Measurements from ENCODE around the gene DALRD3. TPM values are rescaled to one million over a fixed set of nuclear protein-coding genes. Genes with fewer than 3 reads are reported as not detected.

Gene DALRD3
- total RNA-seq, 1 donor from 2014 or later, result 19.0 TPM

DNA sequence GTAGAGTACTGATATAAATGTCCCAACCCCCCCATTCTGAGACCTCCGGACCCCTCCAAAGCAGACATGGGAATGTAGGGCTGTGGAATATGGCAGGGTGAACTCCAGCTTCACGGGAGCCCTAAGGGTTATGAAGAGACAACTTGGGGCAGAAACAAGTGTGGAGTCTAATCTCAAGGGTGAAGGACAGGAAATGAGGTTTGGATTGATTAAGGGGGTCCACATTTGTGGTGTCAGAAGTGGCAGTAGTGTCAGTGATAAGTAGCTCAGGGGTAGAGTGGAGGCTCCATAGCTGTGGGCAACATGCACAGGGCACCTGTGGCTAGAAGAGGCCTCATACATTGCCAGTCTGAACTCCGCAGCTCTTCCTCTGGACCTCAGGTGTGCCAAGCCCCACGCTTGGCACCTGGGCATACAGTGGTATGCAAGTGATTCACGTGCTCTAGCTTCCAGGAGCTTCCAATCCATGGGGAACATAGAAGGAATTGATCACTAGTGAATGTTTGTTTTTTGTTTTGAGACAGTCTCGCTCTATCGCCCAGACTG is 32.5 kb downstream of the DALRD3 start:
- Histone ChIP-seq H3K27me3 (no peaks in the 10 kb centered on the region), H3K4me3 (no peak overlapping the region), H3K36me3 (peaks cover 50% of the 10 kb centered on the region), H3K27ac (no peak overlapping the region), H3K9me3 (no peaks in the 10 kb centered on the region), H3K4me1 (peaks cover 11% of the 10 kb centered on the region)
- intact Hi-C loops (cut with DNase I), result no loop called here
- peak; percentile 3 for DNase-seq
- ATAC-seq, result no peak
- TF ChIP-seq, protein P1, sequence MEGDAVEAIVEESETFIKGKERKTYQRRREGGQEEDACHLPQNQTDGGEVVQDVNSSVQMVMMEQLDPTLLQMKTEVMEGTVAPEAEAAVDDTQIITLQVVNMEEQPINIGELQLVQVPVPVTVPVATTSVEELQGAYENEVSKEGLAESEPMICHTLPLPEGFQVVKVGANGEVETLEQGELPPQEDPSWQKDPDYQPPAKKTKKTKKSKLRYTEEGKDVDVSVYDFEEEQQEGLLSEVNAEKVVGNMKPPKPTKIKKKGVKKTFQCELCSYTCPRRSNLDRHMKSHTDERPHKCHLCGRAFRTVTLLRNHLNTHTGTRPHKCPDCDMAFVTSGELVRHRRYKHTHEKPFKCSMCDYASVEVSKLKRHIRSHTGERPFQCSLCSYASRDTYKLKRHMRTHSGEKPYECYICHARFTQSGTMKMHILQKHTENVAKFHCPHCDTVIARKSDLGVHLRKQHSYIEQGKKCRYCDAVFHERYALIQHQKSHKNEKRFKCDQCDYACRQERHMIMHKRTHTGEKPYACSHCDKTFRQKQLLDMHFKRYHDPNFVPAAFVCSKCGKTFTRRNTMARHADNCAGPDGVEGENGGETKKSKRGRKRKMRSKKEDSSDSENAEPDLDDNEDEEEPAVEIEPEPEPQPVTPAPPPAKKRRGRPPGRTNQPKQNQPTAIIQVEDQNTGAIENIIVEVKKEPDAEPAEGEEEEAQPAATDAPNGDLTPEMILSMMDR (IDR thresholded peaks at IDR 0.05), result no peak

DNA sequence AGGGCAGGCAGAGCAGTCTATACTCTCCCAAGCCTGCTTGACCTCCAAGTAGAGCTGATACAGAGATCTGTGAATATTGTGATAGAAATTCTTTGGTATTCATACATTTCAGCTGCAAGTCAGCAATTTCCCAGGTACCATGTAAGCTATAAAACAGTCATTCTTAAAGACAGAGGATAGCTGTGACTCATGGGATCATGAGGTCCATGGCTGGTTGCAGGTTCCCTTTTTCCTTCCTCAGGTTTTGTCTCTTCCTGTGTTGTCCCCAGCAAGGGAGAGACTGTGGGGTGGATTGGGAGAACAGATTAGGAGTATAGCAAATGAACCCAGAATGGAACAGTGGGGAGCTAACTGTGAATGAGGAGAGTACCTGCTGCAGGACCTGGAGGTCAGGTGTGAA is 33.7 kb downstream of the DALRD3 start:
- Histone ChIP-seq H3K27ac (no peak overlapping the region), H3K9me3 (no peaks in the 10 kb centered on the region), H3K4me3 (no peak overlapping the region), H3K27me3 (no peaks in the 10 kb centered on the region), H3K36me3 (peaks cover 63% of the 10 kb centered on the region), H3K4me1 (peaks cover 9% of the 10 kb centered on the region)
- intact Hi-C loops (cut with DNase I), result no loop called here
- ATAC-seq (peak; percentile 45), DNase-seq (no peak)
- TF ChIP-seq, protein P1 (IDR thresholded peaks at IDR 0.05), result no peak

DNA sequence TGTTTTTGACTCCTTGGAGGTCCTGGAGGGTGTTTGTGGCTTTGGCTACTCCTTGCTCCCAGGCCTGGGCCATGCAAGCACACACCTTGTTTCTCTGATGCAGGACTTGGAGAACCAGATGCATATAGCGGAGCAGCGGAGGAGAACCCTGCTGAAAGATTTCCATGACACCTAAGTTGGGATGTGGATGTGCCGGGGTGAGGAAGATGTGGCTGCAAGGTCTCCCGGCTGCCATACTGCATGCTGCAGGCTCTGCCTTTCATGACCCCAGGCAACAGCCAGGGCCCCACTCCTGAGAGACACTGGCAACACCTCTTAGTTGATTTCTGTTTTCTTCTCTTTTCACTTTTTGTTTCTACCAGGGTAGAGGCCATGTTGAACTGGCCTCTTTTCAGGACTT is 35.3 kb downstream of the DALRD3 start:
- Histone ChIP-seq H3K4me1 (no peaks in the 10 kb centered on the region), H3K27me3 (no peaks in the 10 kb centered on the region), H3K27ac (no peak overlapping the region), H3K36me3 (peaks cover 75% of the 10 kb centered on the region), H3K9me3 (no peaks in the 10 kb centered on the region), H3K4me3 (no peak overlapping the region)
- intact Hi-C loops (cut with DNase I), result no loop called here
- TF ChIP-seq, protein P1 (IDR thresholded peaks at IDR 0.05), result no peak
- no peak for ATAC-seq
- DNase-seq, result no peak

DNA sequence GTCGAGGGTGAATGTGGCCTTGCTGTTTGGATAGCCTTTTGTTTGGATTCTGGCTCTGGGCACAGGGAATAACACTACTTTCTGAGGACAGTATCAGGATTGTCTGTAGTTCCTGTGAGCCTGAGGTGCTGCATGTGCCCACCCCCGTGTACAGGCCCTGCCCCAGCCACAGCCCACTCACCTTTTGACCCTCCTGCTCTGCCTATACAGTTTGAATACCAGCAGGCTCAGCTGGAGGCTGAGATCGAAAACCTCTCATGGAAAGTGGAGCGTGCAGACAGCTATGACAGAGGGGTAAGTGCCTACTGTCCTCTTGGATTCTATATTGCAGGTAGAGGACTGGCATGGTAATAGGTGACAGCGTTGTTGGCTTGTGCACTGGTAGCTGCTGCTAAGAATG is 35.7 kb downstream of the DALRD3 start:
- Histone ChIP-seq H3K9me3 (no peaks in the 10 kb centered on the region), H3K4me3 (no peak overlapping the region), H3K27me3 (no peaks in the 10 kb centered on the region), H3K27ac (no peak overlapping the region), H3K4me1 (no peaks in the 10 kb centered on the region), H3K36me3 (peaks cover 79% of the 10 kb centered on the region)
- DNase-seq (no peak), ATAC-seq (no peak)
- TF ChIP-seq, protein P1 (IDR thresholded peaks at IDR 0.05), result no peak
- intact Hi-C loops (cut with DNase I), result no loop called here

DNA sequence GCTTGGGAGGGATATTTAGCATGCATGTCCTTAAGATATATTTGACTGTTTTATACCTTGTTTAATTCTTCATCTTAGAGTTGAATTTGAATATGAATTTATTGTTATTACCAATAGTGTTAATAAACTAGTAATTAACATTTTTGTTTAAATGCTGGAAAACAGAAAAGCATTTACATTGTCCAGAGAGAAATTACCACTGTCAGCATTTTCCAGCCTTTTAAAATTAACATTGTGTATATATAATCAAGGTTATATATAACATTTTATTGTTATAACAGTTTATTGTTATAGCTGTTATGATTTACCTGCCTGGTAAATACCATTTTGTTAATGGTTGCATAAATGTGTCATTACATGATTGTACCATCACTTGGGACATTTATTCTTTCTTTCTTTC is 36.4 kb downstream of the DALRD3 start:
- TF ChIP-seq, protein P1 (IDR thresholded peaks at IDR 0.05), result no peak
- ATAC-seq, result no peak
- no peak overlapping the region for H3K4me3 ChIP-seq
- peaks cover 86% of the 10 kb centered on the region for H3K36me3 ChIP-seq
- intact Hi-C loops (cut with DNase I), result no loop called here
- no peaks in the 10 kb centered on the region for H3K9me3 ChIP-seq
- H3K4me1 ChIP-seq, result no peaks in the 10 kb centered on the region
- no peak for DNase-seq
- H3K27ac ChIP-seq, result no peak overlapping the region
- no peaks in the 10 kb centered on the region for H3K27me3 ChIP-seq

DNA sequence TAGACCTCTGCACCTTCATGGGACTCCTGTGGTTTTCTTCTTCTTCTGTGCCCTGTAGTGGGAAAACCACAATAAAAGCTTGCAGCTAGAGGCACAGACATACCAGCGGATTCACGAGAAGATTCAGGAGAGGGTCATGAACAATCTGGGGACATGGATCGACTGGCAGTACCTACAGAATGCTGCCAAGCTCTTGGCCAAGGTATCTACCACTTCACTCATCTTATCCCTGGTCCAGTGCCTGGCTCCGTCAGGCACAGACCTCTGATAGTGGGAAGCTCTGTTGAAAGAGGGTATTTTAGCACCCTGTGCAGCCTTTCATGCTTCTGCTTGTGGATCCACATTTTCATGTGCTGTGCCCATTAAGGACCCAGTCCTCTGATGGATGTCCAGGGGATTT is 38.1 kb downstream of the DALRD3 start:
- no peaks in the 10 kb centered on the region for H3K27me3 ChIP-seq
- TF ChIP-seq, protein P1 (IDR thresholded peaks at IDR 0.05), result no peak
- DNase-seq, result no peak
- H3K9me3 ChIP-seq, result no peaks in the 10 kb centered on the region
- intact Hi-C loops (cut with DNase I), result no loop called here
- no peak overlapping the region for H3K4me3 ChIP-seq
- no peak overlapping the region for H3K27ac ChIP-seq
- peaks cover 94% of the 10 kb centered on the region for H3K36me3 ChIP-seq
- H3K4me1 ChIP-seq, result no peaks in the 10 kb centered on the region
- no peak for ATAC-seq
